Transverse colon (tissue), 3 donors: ENCODE results near the gene LECT2.

Source experiments
- EP300 ChIP-seq: sonication (generic); formaldehyde crosslinking; IDR thresholded peaks from one replicate; pipeline ENCODE4 v1.6.1; 2017; ENCODE audit warnings: antibody characterized with exemption, low read depth
- POLR2A ChIP-seq: fragments of 450-650 bp; IDR thresholded peaks from one replicate; pipeline ENCODE4 v1.6.1; 2016; ENCODE audit warnings: antibody characterized with exemption, mild to moderate bottlenecking, moderate library complexity
- TF ChIP-seq, protein P1 (sequence below), 5 experiments: fragments of 200-600 bp in 3 of 5; fragments of 450-650 bp in 2 of 5; sonication (generic) in 3 of 5; IDR thresholded peaks; 1 replicate in 2 of 5; 2 replicates in 3 of 5; pipeline ENCODE4 v1.5.1; 2016 to 2017; ENCODE audit warnings: antibody characterized with exemption in 5 of 5, inconsistent platforms in 3 of 5, mild to moderate bottlenecking in 2 of 5, moderate library complexity in 1 of 5

DNA sequence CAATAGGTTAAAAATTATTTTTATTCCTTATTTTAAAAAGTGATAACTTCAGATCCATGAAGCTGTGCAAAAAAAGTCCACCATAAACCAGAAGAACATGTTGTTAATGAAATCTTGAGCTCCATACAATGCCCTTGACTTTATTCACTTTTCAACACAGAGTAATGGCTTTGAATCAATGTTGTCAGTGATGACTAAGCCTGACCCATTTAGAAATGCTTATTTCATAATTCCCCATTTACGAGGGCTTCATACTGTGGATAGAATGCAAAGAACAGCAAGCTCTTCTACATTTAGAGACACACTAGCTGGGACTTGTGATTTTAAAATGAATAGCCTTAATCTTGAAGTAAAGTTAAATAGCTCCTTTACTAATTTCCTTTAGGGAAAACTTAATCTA lies 33.4 kb downstream of the LECT2 start:
- TF ChIP-seq, protein P1, sequence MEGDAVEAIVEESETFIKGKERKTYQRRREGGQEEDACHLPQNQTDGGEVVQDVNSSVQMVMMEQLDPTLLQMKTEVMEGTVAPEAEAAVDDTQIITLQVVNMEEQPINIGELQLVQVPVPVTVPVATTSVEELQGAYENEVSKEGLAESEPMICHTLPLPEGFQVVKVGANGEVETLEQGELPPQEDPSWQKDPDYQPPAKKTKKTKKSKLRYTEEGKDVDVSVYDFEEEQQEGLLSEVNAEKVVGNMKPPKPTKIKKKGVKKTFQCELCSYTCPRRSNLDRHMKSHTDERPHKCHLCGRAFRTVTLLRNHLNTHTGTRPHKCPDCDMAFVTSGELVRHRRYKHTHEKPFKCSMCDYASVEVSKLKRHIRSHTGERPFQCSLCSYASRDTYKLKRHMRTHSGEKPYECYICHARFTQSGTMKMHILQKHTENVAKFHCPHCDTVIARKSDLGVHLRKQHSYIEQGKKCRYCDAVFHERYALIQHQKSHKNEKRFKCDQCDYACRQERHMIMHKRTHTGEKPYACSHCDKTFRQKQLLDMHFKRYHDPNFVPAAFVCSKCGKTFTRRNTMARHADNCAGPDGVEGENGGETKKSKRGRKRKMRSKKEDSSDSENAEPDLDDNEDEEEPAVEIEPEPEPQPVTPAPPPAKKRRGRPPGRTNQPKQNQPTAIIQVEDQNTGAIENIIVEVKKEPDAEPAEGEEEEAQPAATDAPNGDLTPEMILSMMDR (IDR thresholded peaks at IDR 0.05), result no peak
- TF ChIP-seq POLR2A (no peak), EP300 (no peak)
